ENCODE results near the gene PTPN13.

The PTPN13 gene, protein sequence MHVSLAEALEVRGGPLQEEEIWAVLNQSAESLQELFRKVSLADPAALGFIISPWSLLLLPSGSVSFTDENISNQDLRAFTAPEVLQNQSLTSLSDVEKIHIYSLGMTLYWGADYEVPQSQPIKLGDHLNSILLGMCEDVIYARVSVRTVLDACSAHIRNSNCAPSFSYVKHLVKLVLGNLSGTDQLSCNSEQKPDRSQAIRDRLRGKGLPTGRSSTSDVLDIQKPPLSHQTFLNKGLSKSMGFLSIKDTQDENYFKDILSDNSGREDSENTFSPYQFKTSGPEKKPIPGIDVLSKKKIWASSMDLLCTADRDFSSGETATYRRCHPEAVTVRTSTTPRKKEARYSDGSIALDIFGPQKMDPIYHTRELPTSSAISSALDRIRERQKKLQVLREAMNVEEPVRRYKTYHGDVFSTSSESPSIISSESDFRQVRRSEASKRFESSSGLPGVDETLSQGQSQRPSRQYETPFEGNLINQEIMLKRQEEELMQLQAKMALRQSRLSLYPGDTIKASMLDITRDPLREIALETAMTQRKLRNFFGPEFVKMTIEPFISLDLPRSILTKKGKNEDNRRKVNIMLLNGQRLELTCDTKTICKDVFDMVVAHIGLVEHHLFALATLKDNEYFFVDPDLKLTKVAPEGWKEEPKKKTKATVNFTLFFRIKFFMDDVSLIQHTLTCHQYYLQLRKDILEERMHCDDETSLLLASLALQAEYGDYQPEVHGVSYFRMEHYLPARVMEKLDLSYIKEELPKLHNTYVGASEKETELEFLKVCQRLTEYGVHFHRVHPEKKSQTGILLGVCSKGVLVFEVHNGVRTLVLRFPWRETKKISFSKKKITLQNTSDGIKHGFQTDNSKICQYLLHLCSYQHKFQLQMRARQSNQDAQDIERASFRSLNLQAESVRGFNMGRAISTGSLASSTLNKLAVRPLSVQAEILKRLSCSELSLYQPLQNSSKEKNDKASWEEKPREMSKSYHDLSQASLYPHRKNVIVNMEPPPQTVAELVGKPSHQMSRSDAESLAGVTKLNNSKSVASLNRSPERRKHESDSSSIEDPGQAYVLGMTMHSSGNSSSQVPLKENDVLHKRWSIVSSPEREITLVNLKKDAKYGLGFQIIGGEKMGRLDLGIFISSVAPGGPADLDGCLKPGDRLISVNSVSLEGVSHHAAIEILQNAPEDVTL (N-terminal part only)

DNA sequence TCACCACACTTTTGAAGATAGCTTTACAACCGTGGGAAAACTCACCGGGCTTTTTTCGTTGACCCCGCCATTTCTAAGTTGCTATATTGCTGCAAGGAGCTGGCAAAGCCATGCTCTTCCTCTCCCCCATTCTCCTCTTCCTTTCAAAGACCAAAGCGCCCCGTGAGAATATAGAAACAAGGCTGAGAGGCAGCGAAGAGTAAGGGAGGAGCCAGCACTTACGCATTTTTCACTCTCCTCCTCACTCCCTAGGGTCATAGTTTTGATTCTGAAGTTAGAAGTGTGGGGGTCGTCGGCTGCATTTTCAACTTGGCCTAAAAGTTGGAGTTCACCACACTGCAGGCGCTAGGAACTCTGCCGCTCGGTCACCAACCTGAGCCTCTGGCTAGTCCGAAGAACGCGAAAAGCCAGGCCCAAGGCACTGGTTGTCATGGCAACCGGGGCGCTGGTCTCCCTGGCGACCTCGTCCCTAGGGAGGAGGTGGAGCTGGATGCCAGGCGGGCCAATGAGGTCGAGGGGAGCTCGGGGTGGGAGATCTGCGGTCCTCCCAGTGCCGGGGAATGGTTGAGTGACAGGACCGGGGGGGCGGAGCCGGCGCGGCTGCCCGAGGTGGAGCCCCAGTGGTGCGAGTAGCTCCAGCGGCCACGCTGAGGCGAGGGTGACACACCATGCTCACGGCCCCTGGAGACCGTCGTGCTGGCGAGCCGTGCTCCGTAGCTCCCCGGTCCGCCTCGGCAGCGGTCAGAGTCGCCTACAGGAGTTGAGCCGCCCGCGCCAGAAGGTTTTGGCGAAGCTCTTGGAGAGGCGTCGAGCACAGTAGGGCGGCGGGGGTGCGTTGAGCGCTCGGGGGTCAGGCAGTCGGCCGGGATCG lies at the start of gene PTPN13:
PTPN13 (plus strand) TSS at position 628 of the 871 bp plus-strand sequence. CDS start 40,942 bp downstream, outside the sequence.
- H3K4me3 ChIP-seq (ENCODE audit: low read length): peak within 1 kb of the TSS; percentile 100
- H3K27ac ChIP-seq (ENCODE audit: low read length): peak within 1 kb of the TSS; percentile 62
- no peaks in the 10 kb centered on the region for H3K27me3 ChIP-seq (ENCODE audit: insufficient read depth, low read length)
- H3K36me3 ChIP-seq (ENCODE audit: insufficient read depth, low read depth, low read length): no peaks in the 10 kb centered on the region
- peaks cover 31% of the 10 kb centered on the region for H3K4me1 ChIP-seq (ENCODE audit: insufficient read depth, low read length)
- no peaks in the 10 kb centered on the region for H3K9me3 ChIP-seq (ENCODE audit: insufficient read depth, low read depth, low read length)
- H3K9ac ChIP-seq (ENCODE audit: low read depth, low read length): peak within 1 kb of the TSS; percentile 92

DNA sequence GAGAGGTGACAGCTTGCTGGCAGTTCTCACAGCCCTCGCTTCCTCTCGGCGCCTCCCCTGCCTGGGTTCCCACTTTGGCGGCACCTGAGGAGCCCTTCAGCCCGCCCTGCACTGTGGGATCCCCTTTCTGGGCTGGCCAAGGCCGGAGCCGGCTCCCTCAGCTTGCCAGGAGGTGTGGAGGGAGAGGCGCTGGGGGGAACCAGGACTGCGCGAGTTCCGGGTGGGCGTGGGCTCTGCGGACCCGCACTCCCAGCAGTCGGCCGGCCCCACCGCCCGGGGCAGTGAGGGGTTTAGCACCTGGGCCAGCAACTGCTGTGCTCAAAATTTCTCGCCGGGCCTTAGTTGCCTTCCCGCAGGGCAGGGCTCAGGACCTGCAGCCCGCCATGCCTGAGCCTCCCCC lies 47.0 kb upstream of the PTPN13 start:
- H3K36me3 ChIP-seq (ENCODE audit: insufficient read depth, low read depth, low read length): no peaks in the 10 kb centered on the region
- H3K27me3 ChIP-seq (ENCODE audit: insufficient read depth, low read length): no peaks in the 10 kb centered on the region
- no peaks in the 10 kb centered on the region for H3K9me3 ChIP-seq (ENCODE audit: insufficient read depth, low read depth, low read length)
- no peak overlapping the region for H3K9ac ChIP-seq (ENCODE audit: low read depth, low read length)
- peaks cover 3% of the 10 kb centered on the region; the same call in 1 of the 2 replicates for H3K4me1 ChIP-seq (ENCODE audit: insufficient read depth, low read length)
- H3K4me3 ChIP-seq (ENCODE audit: low read length): no peak overlapping the region
- no peak overlapping the region for H3K27ac ChIP-seq (ENCODE audit: low read length)

- Histone ChIP-seq H3K4me1 (ENCODE audit: insufficient read depth, low read length) (no peaks in the 10 kb centered on the region), H3K36me3 (ENCODE audit: insufficient read depth, low read depth, low read length) (no peaks in the 10 kb centered on the region), H3K9ac (ENCODE audit: low read depth, low read length) (no peak overlapping the region), H3K27me3 (ENCODE audit: insufficient read depth, low read length) (no peaks in the 10 kb centered on the region), H3K9me3 (ENCODE audit: insufficient read depth, low read depth, low read length) (no peaks in the 10 kb centered on the region), H3K4me3 (ENCODE audit: low read length) (no peak overlapping the region), H3K27ac (ENCODE audit: low read length) (no peak overlapping the region)
These were observed 44.8 kb upstream of the PTPN13 start for GRCh38 chr4:86549163-86549788.

DNA sequence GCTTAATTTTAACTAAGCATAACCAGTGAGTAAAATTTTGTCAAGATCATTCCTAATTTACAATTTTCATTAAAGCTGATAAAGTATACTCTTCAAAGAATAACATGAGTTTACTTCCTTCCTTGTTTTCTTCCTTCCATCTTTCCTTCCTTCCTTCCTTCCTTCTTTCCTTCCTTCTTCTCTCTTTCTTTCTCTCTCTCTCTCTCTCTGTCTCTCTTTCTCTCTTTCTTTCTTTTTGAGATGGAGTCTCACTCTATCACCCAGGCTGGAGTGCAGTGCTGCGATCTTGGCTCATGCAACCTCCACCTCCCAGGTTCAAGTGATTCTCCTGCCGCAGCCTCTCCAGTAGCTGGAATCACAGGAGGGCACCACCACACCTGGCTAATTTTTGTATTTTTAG lies 42.7 kb upstream of the PTPN13 start:
- no peaks in the 10 kb centered on the region for H3K4me1 ChIP-seq (ENCODE audit: insufficient read depth, low read length)
- no peaks in the 10 kb centered on the region for H3K27me3 ChIP-seq (ENCODE audit: insufficient read depth, low read length)
- no peaks in the 10 kb centered on the region for H3K36me3 ChIP-seq (ENCODE audit: insufficient read depth, low read depth, low read length)
- no peak overlapping the region for H3K9ac ChIP-seq (ENCODE audit: low read depth, low read length)
- H3K4me3 ChIP-seq (ENCODE audit: low read length): no peak overlapping the region
- no peak overlapping the region for H3K27ac ChIP-seq (ENCODE audit: low read length)
- H3K9me3 ChIP-seq (ENCODE audit: insufficient read depth, low read depth, low read length): no peaks in the 10 kb centered on the region

GRCh38 chr4:86554646-86555045 lies 39.5 kb upstream of the PTPN13 start:
- no peak overlapping the region for H3K9ac ChIP-seq (ENCODE audit: low read depth, low read length)
- H3K27me3 ChIP-seq (ENCODE audit: insufficient read depth, low read length): no peaks in the 10 kb centered on the region
- no peaks in the 10 kb centered on the region for H3K9me3 ChIP-seq (ENCODE audit: insufficient read depth, low read depth, low read length)
- H3K36me3 ChIP-seq (ENCODE audit: insufficient read depth, low read depth, low read length): no peaks in the 10 kb centered on the region
- H3K4me3 ChIP-seq (ENCODE audit: low read length): no peak overlapping the region
- no peak overlapping the region for H3K27ac ChIP-seq (ENCODE audit: low read length)
- no peaks in the 10 kb centered on the region for H3K4me1 ChIP-seq (ENCODE audit: insufficient read depth, low read length)

- no peak overlapping the region for H3K4me3 ChIP-seq (ENCODE audit: low read length)
- H3K27ac ChIP-seq (ENCODE audit: low read length): no peak overlapping the region
- H3K9ac ChIP-seq (ENCODE audit: low read depth, low read length): no peak overlapping the region
- no peaks in the 10 kb centered on the region for H3K9me3 ChIP-seq (ENCODE audit: insufficient read depth, low read depth, low read length)
- no peaks in the 10 kb centered on the region for H3K27me3 ChIP-seq (ENCODE audit: insufficient read depth, low read length)
- no peaks in the 10 kb centered on the region for H3K36me3 ChIP-seq (ENCODE audit: insufficient read depth, low read depth, low read length)
- no peaks in the 10 kb centered on the region for H3K4me1 ChIP-seq (ENCODE audit: insufficient read depth, low read length)
These were observed 37.2 kb upstream of the PTPN13 start for GRCh38 chr4:86556791-86557415.

- Histone ChIP-seq H3K36me3 (ENCODE audit: insufficient read depth, low read depth, low read length) (no peaks in the 10 kb centered on the region), H3K9ac (ENCODE audit: low read depth, low read length) (no peak overlapping the region), H3K4me3 (ENCODE audit: low read length) (no peak overlapping the region), H3K4me1 (ENCODE audit: insufficient read depth, low read length) (no peaks in the 10 kb centered on the region), H3K27ac (ENCODE audit: low read length) (no peak overlapping the region), H3K27me3 (ENCODE audit: insufficient read depth, low read length) (no peaks in the 10 kb centered on the region), H3K9me3 (ENCODE audit: insufficient read depth, low read depth, low read length) (no peaks in the 10 kb centered on the region)
These were observed 36.6 kb upstream of the PTPN13 start for GRCh38 chr4:86557526-86557925.

- H3K27ac ChIP-seq (ENCODE audit: low read length): no peak overlapping the region
- H3K9me3 ChIP-seq (ENCODE audit: insufficient read depth, low read depth, low read length): no peaks in the 10 kb centered on the region
- no peak overlapping the region for H3K4me3 ChIP-seq (ENCODE audit: low read length)
- 0 out of 2 replicates have a peak, but pooled peaks cover 2% of the 10 kb centered on the region for H3K4me1 ChIP-seq (ENCODE audit: insufficient read depth, low read length)
- H3K9ac ChIP-seq (ENCODE audit: low read depth, low read length): no peak overlapping the region
- no peaks in the 10 kb centered on the region for H3K27me3 ChIP-seq (ENCODE audit: insufficient read depth, low read length)
- no peaks in the 10 kb centered on the region for H3K36me3 ChIP-seq (ENCODE audit: insufficient read depth, low read depth, low read length)
These were observed 35.9 kb upstream of the PTPN13 start for GRCh38 chr4:86558258-86558657.

DNA sequence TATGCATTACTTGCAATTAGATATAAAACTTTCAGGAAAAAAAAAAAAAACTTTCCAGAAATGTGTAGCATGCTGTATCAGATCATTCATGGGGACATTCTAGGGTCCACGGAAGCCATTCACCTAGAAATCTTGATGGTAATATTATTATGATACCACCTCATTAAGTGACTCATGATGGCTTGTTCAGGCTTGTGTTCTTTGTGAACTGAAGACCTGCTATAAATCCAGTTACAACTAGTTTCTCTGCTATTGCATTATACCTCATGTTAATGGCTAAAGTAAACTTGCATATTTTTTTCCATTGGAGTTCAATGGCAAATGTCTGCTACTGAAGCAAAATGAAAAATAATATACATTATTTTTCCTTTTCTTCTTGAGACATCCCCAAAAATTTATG lies 35.3 kb upstream of the PTPN13 start:
- Histone ChIP-seq H3K9ac (ENCODE audit: low read depth, low read length) (no peak overlapping the region), H3K9me3 (ENCODE audit: insufficient read depth, low read depth, low read length) (no peaks in the 10 kb centered on the region), H3K4me3 (ENCODE audit: low read length) (no peak overlapping the region), H3K27me3 (ENCODE audit: insufficient read depth, low read length) (no peaks in the 10 kb centered on the region), H3K27ac (ENCODE audit: low read length) (no peak overlapping the region), H3K4me1 (ENCODE audit: insufficient read depth, low read length) (0 out of 2 replicates have a peak, but pooled peaks cover 2% of the 10 kb centered on the region), H3K36me3 (ENCODE audit: insufficient read depth, low read depth, low read length) (no peaks in the 10 kb centered on the region)

DNA sequence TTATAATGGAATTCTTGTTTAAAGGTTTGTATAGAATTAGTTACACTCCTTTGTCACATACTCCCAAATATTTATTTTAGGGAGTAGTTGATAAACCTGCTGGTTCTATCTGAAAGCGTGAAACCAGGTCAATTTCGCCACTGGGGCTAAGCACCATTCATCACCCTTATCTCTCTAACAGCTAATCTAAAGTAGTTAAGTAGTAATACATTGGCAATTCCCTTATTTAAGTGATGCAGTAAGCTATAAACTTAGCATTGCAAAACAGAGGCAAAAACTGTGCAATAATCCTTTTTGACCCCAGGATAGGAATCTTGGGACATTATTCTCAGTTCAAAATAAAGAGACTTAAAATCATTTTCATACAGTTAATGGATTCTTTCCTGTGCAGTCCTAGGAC lies 33.7 kb upstream of the PTPN13 start:
- Histone ChIP-seq H3K9ac (ENCODE audit: low read depth, low read length) (no peak overlapping the region), H3K4me3 (ENCODE audit: low read length) (no peak overlapping the region), H3K9me3 (ENCODE audit: insufficient read depth, low read depth, low read length) (no peaks in the 10 kb centered on the region), H3K27me3 (ENCODE audit: insufficient read depth, low read length) (no peaks in the 10 kb centered on the region), H3K27ac (ENCODE audit: low read length) (no peak overlapping the region), H3K4me1 (ENCODE audit: insufficient read depth, low read length) (0 out of 2 replicates have a peak, but pooled peaks cover 2% of the 10 kb centered on the region), H3K36me3 (ENCODE audit: insufficient read depth, low read depth, low read length) (no peaks in the 10 kb centered on the region)
